Type B pancreatic cell (in vitro differentiated cells): Measurements from ENCODE around the gene DNMBP. TPM values are rescaled to one million over a fixed set of nuclear protein-coding genes. Genes with fewer than 3 reads are reported as not detected.
"Not testable (repeated sequence)": the region's sequence is repeated elsewhere in the genome, so short reads cannot be mapped to it uniquely, and the experiment has no call there.

Experiments used
- DNase-seq: peaks from one replicate; pipeline ENCODE4 v3.0.0; 2021; ENCODE audit warnings: mixed read lengths; ENCODE audit not compliant: unreplicated experiment; ENCODE audit errors: extremely low spot score
- H3K27ac Mint-ChIP-seq: 2 replicates; pipeline ENCODE4 v1.8.0; 2021; ENCODE audit warnings: mild to moderate bottlenecking, mixed read lengths
- H3K27me3 Mint-ChIP-seq: 2 replicates; pipeline ENCODE4 v1.8.0; 2021; ENCODE audit warnings: mixed read lengths
- H3K36me3 Mint-ChIP-seq: 2 replicates; pipeline ENCODE4 v1.8.0; 2021; ENCODE audit warnings: mixed read lengths
- H3K4me1 Mint-ChIP-seq: one replicate; pipeline ENCODE4 v1.8.0; 2021; ENCODE audit warnings: mixed read lengths; ENCODE audit not compliant: unreplicated experiment
- H3K4me3 Mint-ChIP-seq: 2 replicates; pipeline ENCODE4 v1.8.0; 2021; ENCODE audit warnings: mild to moderate bottlenecking, mixed read lengths
- H3K9me3 Mint-ChIP-seq: 2 replicates; pipeline ENCODE4 v1.8.0; 2021; ENCODE audit warnings: mixed read lengths
- CTCF ChIP-seq: fragments of 200-600 bp; sonication (generic); conservative IDR thresholded peaks from 2 replicates; pipeline ENCODE4 v1.5.0; 2021; ENCODE audit warnings: antibody characterized with exemption, mild to moderate bottlenecking
- total RNA-seq: library from RNA; stranded (reverse); gene quantifications from 2 replicates; pipeline ENCODE4 v1.2.1, GENCODE V29; 2021; ENCODE audit warnings: low replicate concordance

DNMBP gene
- total RNA-seq, 1 donor from 2014 or later, result 17.7 TPM

GRCh38 chr10:99869581-99870122 is 140.1 kb downstream of the DNMBP start:
- H3K27ac Mint-ChIP-seq, result no peak overlapping the region
- no peak for DNase-seq
- peaks cover 4% of the 10 kb centered on the region for H3K36me3 Mint-ChIP-seq
- no peak for TF ChIP-seq CTCF
- H3K4me3 Mint-ChIP-seq, result no peak overlapping the region
- no peaks in the 10 kb centered on the region for H3K4me1 Mint-ChIP-seq
- peaks cover 10% of the 10 kb centered on the region for H3K9me3 Mint-ChIP-seq
- peaks cover 3% of the 10 kb centered on the region for H3K27me3 Mint-ChIP-seq

- DNase-seq, H3K36me3 Mint-ChIP-seq, H3K27me3 Mint-ChIP-seq, H3K4me3 Mint-ChIP-seq, H3K4me1 Mint-ChIP-seq, H3K27ac Mint-ChIP-seq: not testable (repeated sequence)
- peaks cover 10% of the 10 kb centered on the region for H3K9me3 Mint-ChIP-seq
Observed at GRCh38 chr10:99867250-99867649, 142.5 kb downstream of the DNMBP start.

- not testable (repeated sequence) for H3K4me1 Mint-ChIP-seq, H3K27ac Mint-ChIP-seq, H3K4me3 Mint-ChIP-seq, DNase-seq, H3K27me3 Mint-ChIP-seq, H3K9me3 Mint-ChIP-seq, H3K36me3 Mint-ChIP-seq
Observed at GRCh38 chr10:99863535-99864240, 146.1 kb downstream of the DNMBP start.

GRCh38 chr10:99860466-99860865 is 149.3 kb downstream of the DNMBP start:
- Mint-ChIP-seq H3K4me1 (no peaks in the 10 kb centered on the region), H3K36me3 (no peaks in the 10 kb centered on the region), H3K27me3 (peaks cover 3% of the 10 kb centered on the region), H3K27ac (no peak overlapping the region), H3K4me3 (no peak overlapping the region), H3K9me3 (no peaks in the 10 kb centered on the region)
- TF ChIP-seq CTCF, result no peak
- DNase-seq, result no peak

- no peak overlapping the region for H3K4me3 Mint-ChIP-seq
- peaks cover 5% of the 10 kb centered on the region for H3K4me1 Mint-ChIP-seq
- no peak overlapping the region for H3K27ac Mint-ChIP-seq
- DNase-seq, result no peak
- peak; percentile 49 for TF ChIP-seq CTCF
- no peaks in the 10 kb centered on the region for H3K9me3 Mint-ChIP-seq
- peaks cover 3% of the 10 kb centered on the region for H3K27me3 Mint-ChIP-seq
- no peaks in the 10 kb centered on the region for H3K36me3 Mint-ChIP-seq
Observed at GRCh38 chr10:99859585-99859984, 150.2 kb downstream of the DNMBP start.

GRCh38 chr10:99858849-99859248 is 150.9 kb downstream of the DNMBP start:
- H3K36me3 Mint-ChIP-seq, result no peaks in the 10 kb centered on the region

More at GRCh38 chr10:99858849-99859248, 150.9 kb downstream of the DNMBP start:
- Mint-ChIP-seq H3K27ac (no peak overlapping the region), H3K4me3 (no peak overlapping the region), H3K27me3 (no peaks in the 10 kb centered on the region), H3K9me3 (no peaks in the 10 kb centered on the region), H3K4me1 (peaks cover 5% of the 10 kb centered on the region)
- no peak for DNase-seq
- no peak for TF ChIP-seq CTCF
